NCI-H524 treated with DMSO at 0.1 percent for 48 hours (cell line): ENCODE results near the gene CYTH2.
"Not testable (repeated sequence)": the region's sequence is repeated elsewhere in the genome, so short reads cannot be mapped to it uniquely, and the experiment has no call there.

Experiments used
- DNase-seq: peaks from one replicate; lab custom pipeline; 2025; lab: John Stamatoyannopoulos, UW

CYTH2 gene

DNA sequence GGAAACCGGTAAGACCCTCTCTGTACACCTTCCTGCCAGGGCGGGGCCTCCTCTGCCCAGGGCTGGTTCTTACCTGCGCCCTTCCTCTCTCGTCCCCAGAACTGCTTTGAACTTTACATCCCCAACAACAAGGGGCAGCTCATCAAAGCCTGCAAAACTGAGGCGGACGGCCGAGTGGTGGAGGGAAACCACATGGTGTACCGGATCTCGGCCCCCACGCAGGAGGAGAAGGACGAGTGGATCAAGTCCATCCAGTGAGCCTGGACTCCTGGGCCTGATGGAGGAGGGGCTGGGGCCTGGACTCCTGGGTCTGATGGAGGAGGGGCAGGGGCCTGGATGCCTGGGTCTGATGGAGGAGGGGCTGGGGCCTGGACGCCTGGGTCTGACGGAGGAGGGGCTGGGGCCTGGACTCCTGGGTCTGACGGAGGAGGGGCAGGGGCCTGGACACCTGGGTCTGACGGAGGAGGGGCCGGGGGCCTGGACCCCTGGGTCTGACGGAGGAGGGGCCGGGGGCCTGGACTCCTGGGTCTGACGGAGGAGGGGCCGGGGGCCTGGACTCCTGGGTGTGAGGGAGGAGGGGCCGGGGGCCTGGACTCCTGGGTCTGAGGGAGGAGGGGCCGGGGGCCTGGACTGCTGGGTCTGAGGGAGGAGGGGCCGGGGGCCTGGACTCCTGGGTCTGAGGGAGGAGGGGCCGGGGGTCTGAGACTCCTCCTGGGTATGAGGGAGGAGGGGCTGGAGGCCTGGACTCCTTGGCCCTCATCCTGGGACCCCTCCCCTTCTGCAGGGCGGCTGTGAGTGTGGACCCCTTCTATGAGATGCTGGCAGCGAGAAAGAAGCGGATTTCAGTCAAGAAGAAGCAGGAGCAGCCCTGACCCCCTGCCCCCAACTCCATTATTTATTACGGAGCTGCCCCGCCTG is 9.4 kb downstream of the CYTH2 start:
- DNase-seq: no peak

DNA sequence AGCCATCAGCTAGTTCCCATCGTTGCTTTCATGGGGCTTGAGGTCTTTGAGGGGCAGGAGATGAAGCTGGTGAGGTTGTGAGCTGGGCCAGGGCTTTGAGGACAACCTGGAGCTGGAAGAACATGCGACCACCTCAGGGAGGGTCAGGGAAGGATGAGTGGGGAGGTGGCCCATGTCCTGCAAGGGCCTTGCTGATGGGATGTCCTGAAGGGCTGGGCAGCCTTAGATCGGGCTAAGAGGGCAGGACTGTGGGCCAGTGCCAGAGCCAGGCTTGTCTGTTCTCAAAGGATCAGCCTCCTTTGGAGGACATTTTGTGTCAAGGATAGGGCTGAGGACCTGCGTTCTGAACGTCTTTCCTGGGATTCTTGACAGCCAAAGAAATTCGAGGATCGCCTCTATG is 10.5 kb downstream of the CYTH2 start:
- no peak for DNase-seq

DNA sequence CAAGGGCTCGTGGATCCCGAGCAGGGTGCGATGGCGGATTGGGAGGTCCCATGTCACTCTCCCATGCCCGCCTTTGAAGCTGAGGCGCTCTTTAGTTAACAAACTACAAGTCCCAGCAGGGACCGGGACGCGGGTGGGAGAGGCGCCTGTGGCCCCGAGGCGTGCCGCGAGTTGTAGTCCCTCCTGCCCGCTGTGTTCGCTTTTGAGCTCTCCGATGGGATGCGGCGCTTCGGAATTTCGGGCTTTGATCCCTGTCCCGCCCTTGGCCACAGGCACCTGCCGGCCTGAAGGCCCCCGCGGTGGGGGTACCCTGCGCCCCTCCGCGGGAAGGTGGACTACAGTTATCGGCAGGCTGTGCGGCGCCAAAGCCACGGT is 11.0 kb downstream of the CYTH2 start:
- DNase-seq: no peak

DNA sequence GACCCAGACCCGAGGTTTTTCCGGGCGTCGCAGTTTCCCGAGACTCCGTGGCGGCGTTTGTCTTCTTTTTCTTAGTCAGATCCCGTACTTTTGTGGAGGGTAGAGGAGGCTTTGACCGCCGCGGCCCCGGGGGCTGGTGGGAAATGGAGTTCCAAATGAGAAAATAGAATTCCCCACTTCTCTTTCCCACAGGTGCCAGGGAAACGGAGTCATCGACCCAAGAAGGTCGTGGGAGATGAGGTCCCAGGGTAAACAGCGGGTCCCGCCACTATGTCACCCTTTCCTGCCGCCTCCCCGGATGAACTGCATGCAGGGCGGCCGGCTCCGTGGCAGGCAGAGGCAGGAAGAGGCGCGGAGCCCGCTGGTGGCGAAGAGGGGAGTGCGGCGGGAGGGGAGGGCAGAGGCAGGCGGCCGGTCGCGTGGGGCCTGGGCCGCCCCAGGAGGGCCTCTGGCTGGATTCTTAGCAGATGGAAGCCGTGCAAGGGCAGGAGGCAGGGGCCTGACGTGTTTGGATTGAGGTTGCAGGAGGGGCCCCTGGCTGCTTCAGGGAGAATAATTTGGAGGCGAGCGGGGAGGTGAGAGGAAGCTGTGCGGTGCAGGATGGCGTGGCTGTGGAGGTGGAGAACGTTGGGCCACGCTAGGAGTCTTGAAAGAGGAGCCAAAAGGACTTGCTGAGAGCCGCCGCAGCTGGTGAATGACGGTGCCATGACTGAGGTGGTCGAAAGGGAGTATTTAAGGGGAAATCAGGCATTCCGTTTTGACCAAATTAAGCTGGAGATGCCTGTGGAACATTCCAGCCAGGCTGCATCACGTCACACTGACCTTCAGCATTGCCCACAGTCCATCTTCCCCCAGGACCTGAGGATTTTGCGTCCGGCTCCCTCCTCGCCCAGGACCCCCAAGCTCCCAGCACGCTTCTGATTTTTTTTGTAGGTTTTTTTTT is 11.7 kb downstream of the CYTH2 start:
- DNase-seq: no peak

DNA sequence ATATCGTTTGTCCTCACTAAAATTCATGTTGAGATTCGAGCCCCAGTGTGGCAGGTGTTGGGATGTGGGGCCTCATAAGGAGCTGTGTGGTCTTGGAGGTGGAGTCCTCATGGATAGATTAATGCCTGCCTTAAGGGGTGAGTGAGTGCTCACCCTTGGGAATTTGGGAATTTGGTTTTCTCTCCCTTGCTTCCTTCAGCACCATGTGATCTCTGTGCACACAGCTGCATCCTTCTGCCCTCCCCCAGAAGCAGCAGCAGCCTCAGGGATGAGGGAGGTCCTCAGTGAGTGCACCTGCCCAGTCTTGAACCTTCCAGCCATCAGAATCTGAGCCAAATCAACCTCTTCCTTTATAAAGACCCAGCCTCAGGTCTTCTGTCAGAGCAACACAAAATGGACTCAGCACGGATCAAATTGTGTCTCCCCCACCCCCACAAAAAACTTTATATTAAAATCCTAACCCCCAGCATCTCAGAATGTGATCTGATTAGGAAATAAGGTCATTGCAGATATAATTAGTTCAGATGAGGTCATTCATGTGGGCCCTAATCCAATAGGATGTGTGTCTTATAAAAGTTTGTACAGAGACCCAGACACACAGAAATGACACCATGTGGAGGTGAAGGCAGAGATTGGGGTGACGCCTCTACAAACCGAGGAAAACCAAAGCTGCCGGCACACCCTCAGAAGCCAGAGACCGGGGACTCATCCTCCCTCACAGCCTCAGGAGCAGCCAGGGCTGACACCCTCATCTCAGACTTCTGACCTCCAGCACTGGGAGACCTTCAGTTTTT is 12.9 kb downstream of the CYTH2 start:
- no peak for DNase-seq

DNA sequence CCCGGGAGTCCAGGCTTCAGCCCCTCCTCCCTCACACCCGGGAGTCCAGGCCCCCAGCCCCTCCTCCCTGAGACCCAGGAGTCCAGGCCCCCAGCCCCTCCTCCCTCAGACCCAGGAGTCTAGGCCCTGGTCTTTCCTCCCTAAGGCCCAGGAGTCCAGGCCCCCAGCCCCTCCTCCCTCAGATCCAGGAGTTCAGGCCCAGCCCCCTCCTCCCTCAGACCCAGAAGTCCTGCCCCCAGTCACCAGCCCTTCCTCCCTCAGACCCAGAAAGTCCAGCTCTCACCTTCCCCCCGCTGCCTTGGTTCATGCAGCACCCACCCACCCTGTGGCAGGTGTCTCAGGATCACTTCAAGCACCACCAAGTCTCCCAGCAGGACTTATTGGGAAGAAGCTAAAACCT is 14.1 kb downstream of the CYTH2 start:
- no peak for DNase-seq

DNA sequence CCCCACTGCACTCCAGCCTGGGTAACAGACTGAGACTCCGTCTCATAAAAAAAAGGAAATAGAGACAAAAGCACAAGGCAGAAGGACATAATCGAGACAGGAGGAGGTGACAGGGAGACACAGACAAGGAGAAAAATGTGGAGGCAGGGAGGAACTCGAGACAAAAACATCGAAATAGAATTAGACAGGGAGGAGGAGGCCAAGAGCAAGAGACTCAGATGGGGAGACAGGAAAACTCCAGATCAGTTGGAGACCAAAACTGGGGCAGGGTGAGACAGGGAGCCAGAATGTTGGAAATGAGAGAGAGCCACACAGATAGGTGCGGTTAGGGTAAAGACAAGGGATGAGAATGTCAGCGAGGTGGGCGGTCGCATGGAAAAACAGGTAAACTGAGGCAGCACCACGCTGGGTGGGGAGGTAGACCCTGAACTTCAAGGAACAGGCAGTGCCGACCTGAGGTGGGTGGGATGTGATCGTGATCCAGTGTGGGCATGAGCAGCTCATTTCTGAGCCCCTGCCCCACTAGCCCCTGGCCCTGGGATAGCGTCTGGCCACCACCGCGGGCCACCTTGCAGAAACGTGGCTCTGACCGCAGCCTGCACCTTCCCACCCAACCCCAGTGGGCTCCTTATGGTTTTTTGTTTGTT is 15.2 kb downstream of the CYTH2 start:
- no peak for DNase-seq

DNA sequence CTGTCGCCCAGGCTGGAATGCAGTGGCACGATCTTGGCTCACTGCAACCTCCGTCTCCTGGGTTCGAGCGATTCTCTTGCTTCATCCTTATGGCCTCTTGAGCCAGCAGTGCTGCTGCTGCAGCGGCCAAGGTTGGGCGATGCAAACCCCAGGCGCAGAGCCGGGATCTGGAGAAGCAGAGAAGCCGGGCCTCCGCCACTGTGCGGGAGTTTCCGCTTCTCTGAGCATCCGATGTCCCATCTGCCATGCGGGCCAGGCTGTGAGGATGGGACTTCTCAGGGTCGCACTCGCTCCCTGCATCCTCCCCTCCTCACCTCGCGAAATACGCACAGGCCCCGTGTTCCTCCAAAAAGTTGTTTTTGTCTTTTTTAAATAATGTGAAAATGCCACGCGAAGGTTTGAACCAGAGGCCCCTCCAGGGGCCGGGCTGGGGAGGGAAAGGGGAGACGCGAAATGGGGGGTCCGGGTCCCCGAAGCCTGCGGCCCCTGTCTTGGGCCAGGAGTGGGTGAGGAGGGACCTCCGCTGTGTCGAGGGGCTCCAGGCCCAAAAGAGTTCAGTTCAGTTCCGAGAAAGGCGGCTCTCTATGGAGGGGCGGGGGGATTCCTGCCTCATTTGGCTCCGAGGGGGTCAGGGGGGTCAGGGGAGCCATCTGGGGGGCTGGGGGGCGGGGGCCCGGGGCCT is 15.9 kb downstream of the CYTH2 start:
- no peak for DNase-seq

DNA sequence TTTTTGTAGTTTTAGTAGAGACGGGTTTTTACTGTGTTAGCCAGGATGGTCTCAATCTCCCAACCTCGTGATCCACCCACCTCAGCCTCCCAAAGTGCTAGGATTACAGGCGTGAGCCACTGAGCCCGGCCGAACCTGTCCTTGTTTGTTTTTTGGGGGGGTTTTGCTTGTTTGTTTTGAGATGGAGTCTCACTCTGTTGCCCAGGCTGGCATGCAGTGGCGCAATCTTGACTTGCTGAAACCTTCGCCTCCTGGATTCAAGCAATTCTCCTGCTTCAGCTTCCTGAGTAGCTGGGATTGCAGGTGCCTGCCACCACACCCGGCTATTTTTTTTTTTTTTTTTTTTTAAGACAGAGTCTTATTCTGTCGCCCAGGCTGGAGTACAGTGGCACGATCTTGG is 17.5 kb downstream of the CYTH2 start:
- not testable (repeated sequence) for DNase-seq

DNA sequence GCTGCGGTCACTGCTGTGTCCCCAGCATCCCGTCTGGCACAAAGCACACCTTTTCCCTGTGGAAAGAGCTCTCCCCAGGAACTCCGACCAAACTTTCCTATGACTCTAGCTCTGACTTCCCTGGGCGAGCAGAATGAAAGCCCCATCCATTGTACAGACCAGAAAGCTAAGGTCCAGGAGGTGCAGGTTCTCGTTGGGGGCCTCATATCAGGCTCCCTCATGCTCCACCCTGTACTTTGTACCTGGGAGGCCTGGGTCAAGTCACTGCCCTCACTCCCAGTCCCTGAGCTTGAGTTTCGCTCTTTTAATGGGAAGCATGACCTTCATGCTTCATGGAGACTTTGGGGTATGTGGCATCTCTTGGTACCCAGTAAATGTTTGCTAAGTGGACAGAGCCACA is 18.4 kb downstream of the CYTH2 start:
- no peak for DNase-seq

DNA sequence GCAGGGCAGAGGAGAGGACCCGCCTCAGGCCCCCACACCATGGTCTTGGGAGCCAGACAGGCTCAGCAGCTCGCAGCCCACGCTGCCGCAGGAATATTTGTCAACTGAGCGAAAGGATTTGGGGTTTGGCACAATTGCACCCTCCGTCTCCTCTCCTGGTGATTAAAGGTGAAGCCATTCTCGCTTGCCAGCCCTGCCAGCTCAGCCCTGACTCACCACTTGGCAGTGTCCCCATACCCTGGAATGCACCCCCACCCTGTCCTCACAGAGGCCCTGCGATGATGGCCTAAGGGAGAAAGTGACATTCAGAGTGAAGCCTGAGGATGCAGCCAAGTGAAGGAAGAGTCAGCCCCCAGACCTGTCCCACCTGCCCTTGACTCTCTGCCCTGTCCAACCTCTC is 18.8 kb downstream of the CYTH2 start:
- no peak for DNase-seq

DNA sequence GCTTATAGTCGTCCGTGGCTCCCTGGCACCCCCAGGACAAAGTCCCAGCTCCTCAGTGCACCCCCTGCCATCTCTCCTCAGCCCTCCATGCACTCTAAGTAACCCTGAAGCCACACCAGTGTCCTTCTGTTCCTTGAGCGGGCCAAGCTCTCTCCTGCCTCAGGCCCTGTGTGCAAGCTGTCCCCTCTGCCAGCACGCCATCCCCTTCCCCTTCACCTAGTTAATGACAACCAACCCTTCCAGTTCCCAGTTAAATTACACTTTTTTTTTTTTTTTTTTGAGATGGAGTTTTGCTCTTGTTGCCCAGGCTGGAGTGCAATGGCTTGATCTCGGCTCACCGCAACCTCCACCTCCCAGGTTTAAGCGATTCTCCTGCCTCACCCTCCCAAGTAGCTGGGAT is 19.3 kb downstream of the CYTH2 start:
- DNase-seq: not testable (repeated sequence)

DNA sequence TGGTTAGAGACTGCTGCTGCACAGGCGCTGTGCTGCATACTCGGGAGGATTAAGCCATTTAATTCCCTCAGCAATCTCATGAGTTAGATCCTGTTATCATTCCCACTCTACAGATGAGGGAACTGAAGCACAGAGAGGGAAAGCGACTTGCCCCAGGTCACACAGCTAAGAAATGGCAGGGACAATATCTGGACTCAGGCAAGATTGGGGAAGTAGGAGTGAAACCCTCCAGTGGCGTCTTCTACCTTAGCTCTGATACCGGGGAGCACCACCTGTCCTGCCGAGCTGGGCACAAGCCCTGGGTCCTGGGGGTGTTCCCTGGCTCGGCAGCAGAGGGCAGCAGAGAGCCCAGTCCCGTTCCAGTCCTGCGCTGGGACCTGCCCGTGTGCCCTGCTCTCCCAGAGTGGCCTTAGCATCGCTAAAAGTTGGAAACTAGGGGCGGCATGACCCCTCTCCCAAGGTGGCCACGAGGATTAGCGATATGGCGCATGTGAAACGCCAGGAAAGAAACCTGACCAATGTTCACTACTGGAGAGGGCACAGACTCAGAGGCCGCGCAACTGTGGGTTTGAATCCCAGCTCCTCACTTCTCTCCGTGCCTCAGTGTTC is 20.5 kb downstream of the CYTH2 start:
- DNase-seq: no peak

DNA sequence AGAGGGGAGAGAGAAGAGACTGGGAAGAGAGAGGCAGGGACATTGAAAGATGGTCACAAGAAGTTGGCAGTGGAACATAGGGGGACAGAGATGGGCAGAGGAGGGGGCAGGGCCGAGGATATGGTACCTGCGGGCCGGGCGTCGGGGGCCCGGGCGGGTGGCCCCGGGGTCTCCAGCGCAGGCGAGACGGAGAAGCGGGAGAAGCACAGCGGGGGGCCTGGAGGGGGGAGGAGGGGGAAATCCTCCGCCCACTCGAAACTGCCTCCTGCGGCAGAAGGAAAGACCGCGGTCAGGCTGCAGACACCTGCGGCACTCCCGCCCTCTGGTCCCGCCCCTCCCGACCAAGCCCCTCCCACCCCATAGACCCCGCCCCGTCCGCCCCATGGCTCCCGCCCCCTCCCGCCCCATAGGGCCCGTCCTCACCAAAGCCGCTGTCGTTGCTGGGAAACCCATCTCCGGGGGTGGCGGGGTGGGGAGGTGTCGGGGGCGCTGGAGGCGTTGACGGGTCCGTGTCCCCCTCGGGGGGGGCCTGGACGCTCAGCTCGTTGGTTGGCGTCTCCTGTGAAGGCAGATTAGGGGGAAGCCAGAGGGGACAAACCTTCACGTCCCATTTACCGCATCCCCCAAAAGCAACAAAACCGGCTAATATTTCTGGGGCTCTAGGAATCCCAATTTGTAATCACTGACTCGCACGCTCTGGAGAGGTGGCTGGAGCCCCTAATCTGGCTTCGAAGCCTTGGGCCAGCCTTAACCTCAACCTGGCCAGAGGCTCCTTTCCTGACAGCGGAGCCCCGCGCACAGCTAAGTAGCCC is 22.0 kb downstream of the CYTH2 start:
- DNase-seq: no peak

DNA sequence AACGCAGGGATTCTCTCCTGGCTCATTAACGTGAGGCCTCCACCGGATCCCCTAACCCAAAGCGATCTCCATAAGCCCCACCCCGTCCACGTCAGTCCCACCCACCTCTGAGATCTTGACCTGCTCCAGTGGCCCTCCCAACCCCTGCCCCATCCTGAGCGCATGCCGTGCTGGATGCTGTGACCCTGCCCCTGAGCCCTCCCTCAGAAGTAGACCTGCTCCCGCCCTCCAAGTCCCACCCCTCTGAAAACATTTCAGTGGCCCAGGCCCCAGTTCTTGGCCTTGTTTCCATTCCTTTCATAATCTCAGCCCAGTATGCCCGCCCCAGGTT is 22.6 kb downstream of the CYTH2 start:
- no peak for DNase-seq

DNA sequence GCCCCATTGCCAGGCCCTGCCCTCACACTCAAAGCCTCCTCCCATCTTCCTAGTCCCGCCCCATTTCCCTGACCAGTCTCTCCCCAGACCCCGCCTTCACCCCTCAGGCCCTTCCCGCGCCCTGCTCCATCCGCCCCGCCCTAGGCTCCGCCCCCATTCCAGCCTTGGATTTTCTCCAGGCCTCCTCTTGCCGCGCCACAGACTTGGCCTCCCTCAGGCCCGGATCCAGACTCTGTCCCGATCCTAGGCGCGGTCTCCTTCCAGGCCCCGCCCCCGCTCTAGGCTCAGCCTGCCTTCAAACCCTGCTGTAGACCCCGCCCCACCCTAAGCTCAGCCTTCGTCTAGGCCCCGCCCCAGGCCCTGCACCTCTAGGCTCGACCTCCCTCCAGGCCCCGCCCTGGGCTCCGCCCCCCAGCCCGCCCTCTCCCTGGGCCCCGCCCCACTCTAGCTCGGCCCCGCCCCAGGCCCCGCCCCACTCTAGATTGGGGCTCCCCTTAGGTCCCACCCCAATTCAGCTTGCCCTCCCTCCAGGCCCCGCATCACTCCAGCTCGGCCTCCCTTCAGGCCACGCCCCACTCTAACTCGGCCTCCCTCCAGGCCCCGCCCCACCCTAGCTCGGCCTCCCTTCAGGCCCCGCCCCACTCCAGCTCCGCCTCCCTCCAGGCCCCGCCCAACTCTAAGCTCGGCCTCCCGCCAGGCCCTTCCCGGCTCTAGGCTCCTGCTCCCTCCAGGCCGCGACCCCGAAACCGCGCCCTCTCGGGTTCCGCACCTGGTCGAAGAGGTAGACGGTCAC is 24.0 kb downstream of the CYTH2 start:
- DNase-seq: no peak

DNA sequence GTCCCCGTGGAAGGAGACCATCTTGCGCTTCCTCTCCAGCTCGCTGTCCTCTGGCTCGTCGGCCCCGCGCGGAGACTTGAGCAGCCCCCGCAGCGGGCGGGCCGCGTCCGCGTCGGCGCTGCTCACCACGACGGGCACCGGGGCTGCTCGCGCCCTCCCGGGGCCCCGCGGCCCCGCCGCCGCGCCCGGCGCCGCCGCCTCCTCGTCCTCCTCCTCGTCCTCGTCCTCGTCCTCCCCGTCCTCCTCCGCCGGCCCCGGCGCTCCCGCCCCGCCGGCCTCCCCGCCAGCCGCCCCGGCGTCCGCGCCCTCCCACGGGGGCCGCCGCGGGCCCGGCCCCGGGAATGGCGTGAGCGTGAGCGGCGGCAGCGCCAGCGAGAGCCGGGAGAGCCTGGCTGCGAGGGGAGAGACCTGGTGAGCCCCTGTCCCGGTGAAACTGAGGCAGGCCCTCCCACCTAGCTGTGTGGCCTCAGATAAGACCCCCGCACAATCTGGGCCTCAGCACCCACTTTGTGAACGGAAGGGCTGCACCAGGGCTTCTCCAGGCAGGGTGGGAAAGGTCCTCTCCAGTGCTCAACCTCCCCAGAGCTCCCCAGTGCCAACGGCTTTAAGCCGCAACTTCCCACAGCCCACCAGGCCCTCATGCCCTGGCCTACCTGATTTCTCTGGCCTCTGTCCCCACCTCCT is 24.7 kb downstream of the CYTH2 start:
- DNase-seq: no peak

DNA sequence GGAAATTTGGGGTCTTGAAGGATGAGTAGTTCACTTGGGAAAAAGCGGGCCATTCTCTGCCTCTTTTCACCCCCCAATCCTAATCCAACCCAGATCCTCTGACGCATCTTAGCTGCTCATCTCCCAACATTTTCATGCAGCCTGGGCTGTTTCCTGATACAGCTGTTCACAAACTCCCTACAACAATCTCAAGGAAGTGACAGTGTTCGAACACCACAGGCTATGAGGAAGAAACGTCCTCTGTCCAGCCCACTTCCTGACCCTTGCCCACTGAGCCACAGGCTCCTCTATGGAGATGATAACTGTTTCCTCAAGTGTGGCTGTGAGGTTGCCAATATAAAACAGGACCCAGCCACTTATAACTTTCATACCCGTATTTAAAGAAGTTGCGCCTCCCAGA is 26.2 kb downstream of the CYTH2 start:
- DNase-seq: no peak
